Large intestine (tissue), 3 donors: Measurements from ENCODE around the gene ROR2. TPM values are rescaled to one million over a fixed set of nuclear protein-coding genes. Genes with fewer than 3 reads are reported as not detected.

Experiments
- DNase-seq, 2 donors: peaks; one replicate each; pipeline versions ENCODE4 v3.0.0 to v3.0.0-alpha.2; 2013
- H3K27ac ChIP-seq: one replicate; pipeline ENCODE4 v1.5.1; 2013; ENCODE audit warnings: low read length
- H3K27me3 ChIP-seq: 2 replicates; pipeline ENCODE4 v1.6.1; 2013; ENCODE audit warnings: low read length; ENCODE audit not compliant: control insufficient read depth, insufficient read depth
- H3K36me3 ChIP-seq: 2 replicates; pipeline ENCODE4 v1.6.1; 2013; ENCODE audit warnings: low read length; ENCODE audit not compliant: control insufficient read depth, insufficient read depth
- H3K4me1 ChIP-seq: one replicate; pipeline ENCODE4 v1.6.1; 2013; ENCODE audit warnings: low read length; ENCODE audit not compliant: control insufficient read depth, insufficient read depth
- H3K4me3 ChIP-seq: one replicate; pipeline ENCODE4 v1.5.1; 2013; ENCODE audit warnings: low read length
- H3K9me3 ChIP-seq: one replicate; pipeline ENCODE4 v1.6.1; 2013; ENCODE audit warnings: mild to moderate bottlenecking, low read depth, low read length, moderate library complexity; ENCODE audit not compliant: control insufficient read depth
- WGBS: methylation state at CpG from one replicate; pipeline ENCODE4 v1.1.5; 2013; ENCODE audit warnings: low lambda C conversion rate; ENCODE audit not compliant: insufficient coverage; 5-methylcytosine and 5-hydroxymethylcytosine counted together
- polyA plus RNA-seq: library from polyadenylated mRNA; unstranded; fragments of 120-200 nt; gene quantifications from one replicate; pipeline ENCODE4 v1.2.1, GENCODE V29; 2013

The ROR2 gene
- polyA plus RNA-seq, 1 donor: 17.5 TPM

DNA sequence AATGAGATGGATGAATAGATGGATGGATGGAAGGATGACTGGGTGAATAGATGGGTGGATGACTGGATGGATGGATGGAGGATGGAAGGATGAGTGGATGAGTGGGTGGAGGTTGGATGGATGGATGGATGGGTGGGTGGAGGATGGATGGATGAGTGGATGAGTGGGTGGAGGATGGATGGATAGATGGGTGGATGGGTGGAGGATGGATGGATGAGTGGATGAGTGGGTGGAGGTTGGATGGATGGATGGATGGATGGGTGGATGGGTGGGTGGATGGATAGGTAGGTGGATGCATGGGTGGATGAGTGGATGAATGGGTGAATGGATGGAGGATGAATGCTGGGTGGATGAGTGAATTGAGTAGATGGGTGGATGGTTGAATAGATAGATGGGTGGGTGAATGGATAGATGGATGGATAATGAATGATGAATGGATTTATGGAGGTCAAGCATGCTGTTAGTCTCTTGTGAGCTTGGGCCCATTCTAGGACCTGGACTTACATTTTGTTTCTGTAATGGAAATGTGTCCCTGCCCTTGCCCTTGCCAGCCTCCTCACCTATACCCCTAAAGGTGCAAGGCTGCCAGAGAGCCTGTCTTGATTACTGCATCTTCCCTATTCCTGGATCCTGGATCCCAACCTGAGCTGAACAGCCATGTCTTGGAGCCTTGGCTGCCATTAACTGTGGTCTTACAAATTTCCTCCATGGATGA, 366.7 kb downstream of the ROR2 start:
- H3K4me3 ChIP-seq: no peak overlapping the region
- H3K27me3 ChIP-seq: no peaks in the 10 kb centered on the region
- no peaks in the 10 kb centered on the region for H3K36me3 ChIP-seq
- DNase-seq: no peak
- H3K27ac ChIP-seq: no peak overlapping the region
- no peaks in the 10 kb centered on the region for H3K9me3 ChIP-seq
- H3K4me1 ChIP-seq: peaks cover 5% of the 10 kb centered on the region

DNA sequence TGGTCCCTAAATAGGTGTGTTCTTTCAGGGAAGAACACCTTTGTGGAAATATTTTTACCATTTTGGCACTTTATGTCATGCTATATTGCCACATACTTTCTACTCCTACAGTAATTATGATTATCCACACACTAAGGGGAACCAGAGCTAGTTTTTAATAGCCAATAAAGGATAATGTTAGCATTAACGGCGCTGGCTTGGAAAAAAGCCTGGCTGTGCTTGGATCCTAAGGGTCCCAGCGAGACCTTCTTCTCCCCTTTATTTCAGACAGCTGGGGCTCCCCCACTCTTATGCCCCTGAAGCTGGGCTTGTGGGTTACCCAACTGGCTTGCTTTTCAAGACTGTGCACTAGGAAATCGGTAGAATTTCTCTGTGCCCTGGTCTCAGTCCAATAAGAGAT, 367.8 kb downstream of the ROR2 start:
- Histone ChIP-seq H3K4me1 (peaks cover 5% of the 10 kb centered on the region), H3K27ac (no peak overlapping the region), H3K27me3 (no peaks in the 10 kb centered on the region), H3K9me3 (no peaks in the 10 kb centered on the region), H3K4me3 (no peak overlapping the region), H3K36me3 (no peaks in the 10 kb centered on the region)
- WGBS: no CpG with 5 or more reads among the region's 4 CpGs
- no peak for DNase-seq

DNA sequence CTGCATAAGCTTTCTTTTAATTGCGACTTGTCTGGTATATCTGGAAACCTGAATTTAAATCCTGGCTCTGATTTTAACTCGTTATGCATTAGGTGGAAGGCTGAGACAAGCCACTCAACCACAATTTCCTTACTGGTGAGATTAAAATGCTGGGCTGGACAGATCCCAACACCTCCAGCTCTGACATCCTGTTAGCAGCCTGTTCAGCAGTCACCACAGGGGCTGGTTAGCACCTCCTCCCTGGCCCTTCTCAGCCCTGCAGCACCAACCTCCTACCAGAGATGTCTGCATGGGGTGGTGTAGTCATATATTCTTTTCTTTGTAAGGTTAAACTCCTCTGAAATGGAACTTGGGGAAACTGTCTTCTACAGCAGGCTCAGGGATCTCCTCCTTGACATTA, 369.9 kb downstream of the ROR2 start:
- Histone ChIP-seq H3K27ac (no peak overlapping the region), H3K4me3 (no peak overlapping the region), H3K4me1 (peaks cover 5% of the 10 kb centered on the region), H3K36me3 (no peaks in the 10 kb centered on the region), H3K27me3 (no peaks in the 10 kb centered on the region), H3K9me3 (no peaks in the 10 kb centered on the region)
- no peak for DNase-seq
- 86% methylated on average over 1 of the region's 2 CpGs for WGBS

DNA sequence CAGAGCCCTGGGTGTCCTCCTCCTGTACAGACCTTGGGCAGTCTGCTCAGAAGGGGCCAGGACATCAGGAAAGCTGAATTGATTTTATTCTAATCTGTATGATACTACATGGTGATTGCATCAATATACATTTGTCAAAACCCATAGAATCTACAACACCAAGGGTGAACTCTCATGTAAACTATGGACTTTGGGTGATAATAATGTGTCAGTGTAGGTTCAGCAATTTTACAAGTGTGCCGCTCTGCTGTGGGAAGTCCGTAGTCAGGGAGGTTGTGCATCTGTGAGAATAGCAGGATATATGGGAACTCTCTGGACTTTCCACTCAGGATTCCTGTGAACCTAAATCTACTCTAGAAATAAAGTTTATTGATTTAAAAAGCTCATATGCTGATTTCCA, 371.1 kb downstream of the ROR2 start:
- Histone ChIP-seq H3K27me3 (no peaks in the 10 kb centered on the region), H3K27ac (no peak overlapping the region), H3K4me1 (peaks cover 5% of the 10 kb centered on the region), H3K4me3 (no peak overlapping the region), H3K9me3 (no peaks in the 10 kb centered on the region), H3K36me3 (no peaks in the 10 kb centered on the region)
- WGBS: 40% methylated on average over 1 of the region's 2 CpGs
- DNase-seq: peak; percentile 43 to 74

DNA sequence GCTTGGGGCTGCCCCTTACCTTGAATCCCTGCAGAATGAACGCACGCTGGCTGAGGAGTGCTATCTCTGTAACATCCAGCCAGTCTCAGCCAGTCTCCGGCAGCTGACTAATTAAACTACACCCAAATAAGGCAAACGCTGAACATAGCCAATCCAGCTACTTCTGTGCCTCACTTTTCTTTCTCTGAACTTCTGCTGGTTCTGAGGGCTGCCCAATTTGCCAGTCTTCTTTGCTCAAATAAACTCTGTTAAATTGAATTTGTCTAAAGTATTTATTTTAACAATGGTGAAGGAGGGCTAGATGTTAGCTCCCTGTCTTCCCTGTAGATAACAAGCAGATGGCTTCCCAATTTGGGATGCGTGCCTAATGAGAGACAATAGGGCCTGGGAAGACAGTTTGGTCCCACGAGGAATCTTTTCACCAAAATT, 372.4 kb downstream of the ROR2 start:
- peak in 1 of 2 donors; percentile 20 for DNase-seq
- Histone ChIP-seq H3K4me1 (peaks cover 5% of the 10 kb centered on the region), H3K9me3 (no peaks in the 10 kb centered on the region), H3K27ac (no peak overlapping the region), H3K4me3 (no peak overlapping the region), H3K27me3 (no peaks in the 10 kb centered on the region), H3K36me3 (no peaks in the 10 kb centered on the region)
- 33% methylated on average over 1 of the region's 6 CpGs for WGBS

DNA sequence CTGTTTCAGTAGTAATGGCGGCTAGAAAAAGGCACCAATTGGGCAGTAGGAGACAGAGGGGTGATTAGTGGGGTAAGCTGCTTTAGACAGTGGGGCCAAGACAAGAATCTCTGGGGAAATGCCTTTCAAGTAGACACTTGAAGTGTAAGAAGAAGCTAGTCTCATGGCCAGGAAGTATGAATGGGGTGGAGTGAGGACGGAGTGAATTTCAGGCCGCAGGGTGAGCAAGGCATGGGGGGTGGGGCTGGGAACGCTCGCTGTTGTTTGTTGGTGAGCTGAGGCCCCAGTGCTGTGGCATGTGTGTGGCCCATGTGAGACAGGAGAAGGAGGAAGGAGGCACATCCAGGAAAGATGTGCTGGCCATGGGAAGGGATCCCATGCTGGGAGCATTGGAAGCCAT, 377.2 kb downstream of the ROR2 start:
- 100% methylated on average over 4 of the region's 5 CpGs for WGBS
- Histone ChIP-seq H3K36me3 (no peaks in the 10 kb centered on the region), H3K9me3 (no peaks in the 10 kb centered on the region), H3K4me3 (no peak overlapping the region), H3K27ac (no peak overlapping the region), H3K4me1 (no peaks in the 10 kb centered on the region), H3K27me3 (no peaks in the 10 kb centered on the region)
- DNase-seq: no peak

DNA sequence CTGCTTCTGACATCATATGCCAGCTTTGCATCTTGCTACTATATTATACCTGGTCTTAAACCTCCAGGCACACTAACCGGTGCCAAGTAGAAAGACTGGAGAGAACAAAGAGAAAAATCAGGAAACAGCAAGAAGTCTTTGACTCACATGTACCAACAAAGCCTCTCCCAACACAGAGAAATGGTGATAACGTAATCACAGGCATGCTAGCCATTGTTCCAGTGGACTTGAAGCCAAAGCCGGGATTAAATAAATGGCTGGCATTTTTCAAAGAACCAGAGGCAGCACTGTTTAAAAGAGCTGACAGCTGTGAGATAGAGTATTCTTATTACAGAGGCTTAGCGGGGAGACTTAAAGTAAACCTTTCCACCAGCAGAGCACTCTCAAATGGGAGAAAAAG, 378.0 kb downstream of the ROR2 start:
- DNase-seq: no peak
- H3K4me3 ChIP-seq: no peak overlapping the region
- H3K27me3 ChIP-seq: no peaks in the 10 kb centered on the region
- WGBS: no CpG with 5 or more reads among the region's 4 CpGs
- no peaks in the 10 kb centered on the region for H3K4me1 ChIP-seq
- no peak overlapping the region for H3K27ac ChIP-seq
- no peaks in the 10 kb centered on the region for H3K9me3 ChIP-seq
- no peaks in the 10 kb centered on the region for H3K36me3 ChIP-seq

DNA sequence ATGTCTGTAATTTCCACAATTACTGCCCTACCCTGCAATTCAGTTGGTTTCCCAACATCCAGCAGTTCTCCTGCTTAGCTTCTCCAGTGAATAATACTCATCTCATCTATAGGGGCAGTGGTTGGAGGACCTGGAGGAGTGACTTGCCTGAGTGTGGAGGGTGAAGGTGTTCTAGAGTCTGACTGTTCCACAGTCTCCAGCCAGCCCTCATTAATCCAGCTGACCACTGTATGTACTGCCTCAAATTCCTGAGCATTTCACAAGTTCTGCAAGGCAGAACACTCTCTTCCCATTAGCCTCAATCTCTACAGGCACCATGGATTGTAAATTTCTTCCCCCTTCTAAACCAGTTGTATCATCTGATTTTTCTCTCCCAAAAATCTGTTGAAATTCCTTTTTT, 379.0 kb downstream of the ROR2 start:
- no peak overlapping the region for H3K27ac ChIP-seq
- no peaks in the 10 kb centered on the region for H3K27me3 ChIP-seq
- no peak for DNase-seq
- no peak overlapping the region for H3K4me3 ChIP-seq
- H3K9me3 ChIP-seq: no peaks in the 10 kb centered on the region
- no peaks in the 10 kb centered on the region for H3K4me1 ChIP-seq
- H3K36me3 ChIP-seq: no peaks in the 10 kb centered on the region

DNA sequence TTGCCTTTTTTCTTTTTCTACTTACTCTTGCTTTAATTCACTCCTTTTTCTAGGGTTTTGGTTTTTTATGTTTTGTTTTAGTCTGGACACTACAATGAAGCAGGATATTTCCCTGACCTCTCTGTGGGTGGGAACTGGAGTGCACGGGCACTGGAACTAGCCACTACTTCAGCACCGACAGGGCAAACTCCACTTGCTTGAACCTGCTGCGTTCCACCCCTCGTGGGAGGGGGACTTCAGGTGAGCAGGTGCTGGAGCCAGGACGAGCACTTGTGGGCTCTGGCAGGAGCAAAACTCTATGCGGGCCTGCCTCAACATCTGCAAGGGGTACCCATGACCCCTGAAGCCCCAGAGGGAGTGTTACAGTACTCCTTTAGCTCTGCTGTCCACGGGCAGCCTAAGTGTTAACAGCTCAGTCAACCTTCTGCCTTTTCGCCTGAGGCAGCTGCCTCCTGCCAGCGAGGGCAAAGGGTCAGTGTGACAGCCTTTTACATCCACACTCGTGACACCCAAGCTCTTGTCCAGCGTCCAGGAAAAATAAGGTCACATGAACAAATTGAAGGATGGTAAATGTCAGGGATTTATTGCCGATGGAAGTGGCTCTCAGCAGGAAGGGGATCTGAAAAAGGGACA, 382.3 kb downstream of the ROR2 start:
- Histone ChIP-seq H3K36me3 (no peaks in the 10 kb centered on the region), H3K27ac (no peak overlapping the region), H3K4me3 (no peak overlapping the region), H3K27me3 (no peaks in the 10 kb centered on the region), H3K9me3 (no peaks in the 10 kb centered on the region), H3K4me1 (no peaks in the 10 kb centered on the region)
- no CpG with 5 or more reads among the region's 12 CpGs for WGBS
- no peak for DNase-seq

DNA sequence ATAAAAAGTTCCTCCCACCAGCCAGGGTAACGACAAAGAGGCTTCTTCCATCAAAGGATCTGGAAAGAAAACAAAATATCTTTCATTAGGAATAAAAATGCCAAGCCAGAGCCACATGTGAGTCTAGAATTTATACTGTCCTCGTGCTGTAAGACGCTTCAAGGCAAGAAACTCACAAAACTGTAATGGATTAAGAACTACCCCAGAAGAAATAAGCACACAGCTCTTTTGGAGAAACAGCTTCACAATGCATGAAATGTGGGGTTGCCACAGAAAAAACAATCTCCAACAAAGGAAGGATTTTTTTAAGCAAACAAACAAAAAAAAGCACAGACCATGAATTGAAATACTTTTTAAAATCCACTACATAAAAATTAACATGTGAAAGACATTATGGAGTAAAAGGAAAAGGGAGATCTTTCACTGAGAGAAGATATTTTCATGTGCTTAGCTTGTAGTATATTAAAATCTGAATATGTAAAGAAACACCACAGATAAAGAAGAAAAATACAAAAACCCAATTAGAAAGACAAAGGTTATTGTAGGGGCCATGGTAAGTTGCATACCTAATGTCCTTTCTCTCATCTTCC, 385.9 kb downstream of the ROR2 start:
- 90% methylated on average over 2 of the region's 3 CpGs for WGBS
- Histone ChIP-seq H3K4me1 (no peaks in the 10 kb centered on the region), H3K9me3 (no peaks in the 10 kb centered on the region), H3K27me3 (no peaks in the 10 kb centered on the region), H3K36me3 (no peaks in the 10 kb centered on the region), H3K4me3 (no peak overlapping the region), H3K27ac (no peak overlapping the region)
- DNase-seq: no peak

DNA sequence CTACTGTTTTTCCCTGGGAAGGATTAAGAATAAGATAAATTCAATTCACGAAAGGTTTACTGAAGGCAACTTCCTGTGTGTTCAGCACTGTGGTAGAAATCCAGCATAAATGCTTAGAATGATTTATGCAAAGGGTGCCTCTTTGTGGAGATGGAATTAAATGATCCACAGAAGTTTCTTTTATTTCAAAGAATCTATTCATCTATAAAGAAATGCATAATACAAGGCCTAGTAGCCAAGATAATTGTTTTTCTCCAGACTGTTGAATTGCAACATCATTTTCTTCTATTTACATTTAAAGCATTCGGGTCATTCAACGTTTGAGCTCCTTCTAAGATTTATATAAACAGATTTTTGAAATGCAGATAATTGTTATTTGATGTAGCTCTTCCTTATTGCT, 387.6 kb downstream of the ROR2 start:
- H3K36me3 ChIP-seq: no peaks in the 10 kb centered on the region
- DNase-seq: no peak
- H3K4me3 ChIP-seq: no peak overlapping the region
- H3K27ac ChIP-seq: no peak overlapping the region
- no peaks in the 10 kb centered on the region for H3K9me3 ChIP-seq
- no peaks in the 10 kb centered on the region for H3K4me1 ChIP-seq
- 73% methylated on average over 3 of the region's 3 CpGs for WGBS
- no peaks in the 10 kb centered on the region for H3K27me3 ChIP-seq
